GM12891 (cell line): ENCODE measurements around the gene TNFSF11.

ENCODE experiments used
- DNase-seq: peaks from one replicate; pipeline ENCODE4 v3.0.0; 2011; ENCODE audit warnings: low spot score; ENCODE audit not compliant: insufficient read length
- FAIRE-seq: peaks from 2 replicates; lab custom pipeline; 2011; peaks lifted over from hg19 to GRCh38; lab: Jason Lieb, UNC
- PAX5 ChIP-seq: IDR thresholded peaks from 2 replicates; pipeline ENCODE4 v1.6.1; 2011; ENCODE audit warnings: low read length, moderate library complexity, mild to moderate bottlenecking; ENCODE audit not compliant: insufficient read depth, severe bottlenecking
- POLR2A ChIP-seq: IDR thresholded peaks from 2 replicates; pipeline ENCODE4 v1.6.1; 2011; ENCODE audit warnings: low read depth, low read length, control low read depth
- POLR2AphosphoS5 ChIP-seq: IDR thresholded peaks from 2 replicates; pipeline ENCODE4 v1.6.1; 2011; ENCODE audit warnings: low read depth, low read length, control low read depth
- POU2F2 ChIP-seq: IDR thresholded peaks from 2 replicates; pipeline ENCODE4 v1.6.1; 2011; ENCODE audit warnings: low read depth, mild to moderate bottlenecking, control low read depth, low read length, moderate library complexity
- SPI1 ChIP-seq: IDR thresholded peaks from 2 replicates; pipeline ENCODE4 v1.6.1; 2011; ENCODE audit warnings: low read depth, low read length, control low read depth
- TAF1 ChIP-seq: IDR thresholded peaks from 2 replicates; pipeline ENCODE4 v1.6.1; 2011; ENCODE audit warnings: low read depth, low read length, control low read depth

The TNFSF11 gene

GRCh38 chr13:42623916-42624315 is 50.0 kb downstream of the TNFSF11 start:
- DNase-seq: no peak
- FAIRE-seq: no peak
- TF ChIP-seq POLR2A (no peak), SPI1 (no peak)

- FAIRE-seq (no peak), DNase-seq (no peak)
- TF ChIP-seq POLR2A (no peak), TAF1 (no peak), SPI1 (no peak), POU2F2 (no peak), POLR2AphosphoS5 (no peak), PAX5 (no peak)
Measured at GRCh38 chr13:42625611-42626010, 51.7 kb downstream of the TNFSF11 start.

GRCh38 chr13:42626176-42626860 is 52.4 kb downstream of the TNFSF11 start:
- FAIRE-seq: no peak
- TF ChIP-seq POU2F2 (no peak), TAF1 (no peak), PAX5 (no peak), SPI1 (no peak), POLR2AphosphoS5 (no peak), POLR2A (no peak)
- DNase-seq: no peak

- no peak for FAIRE-seq
- TF ChIP-seq TAF1: no peak
- no peak for TF ChIP-seq SPI1
- no peak for TF ChIP-seq PAX5
- no peak for TF ChIP-seq POLR2AphosphoS5
- no peak for TF ChIP-seq POLR2A
- no peak for TF ChIP-seq POU2F2
- DNase-seq: no peak
Measured at GRCh38 chr13:42628666-42629065, 54.7 kb downstream of the TNFSF11 start.

- TF ChIP-seq POLR2AphosphoS5 (no peak), POU2F2 (no peak), TAF1 (no peak), SPI1 (no peak), POLR2A (no peak), PAX5 (no peak)
- no peak for FAIRE-seq
- no peak for DNase-seq
Measured at GRCh38 chr13:42631181-42631580, 57.2 kb downstream of the TNFSF11 start.

- no peak for DNase-seq
- no peak for FAIRE-seq
Measured at GRCh38 chr13:42633495-42633894, 59.5 kb downstream of the TNFSF11 start.

GRCh38 chr13:42638101-42638500 is 64.1 kb downstream of the TNFSF11 start:
- FAIRE-seq: no peak
- no peak for TF ChIP-seq POLR2AphosphoS5
- TF ChIP-seq SPI1: no peak
- TF ChIP-seq TAF1: no peak
- TF ChIP-seq POU2F2: no peak
- no peak for TF ChIP-seq PAX5
- TF ChIP-seq POLR2A: no peak
- DNase-seq: no peak

More at GRCh38 chr13:42633495-42633894, 59.5 kb downstream of the TNFSF11 start:
- TF ChIP-seq POLR2AphosphoS5 (no peak), TAF1 (no peak), POLR2A (no peak)

- no peak for FAIRE-seq
- DNase-seq: no peak
- TF ChIP-seq POLR2A (no peak), POLR2AphosphoS5 (no peak), PAX5 (no peak), SPI1 (no peak), TAF1 (no peak), POU2F2 (no peak)
Measured at GRCh38 chr13:42638886-42639285, 64.9 kb downstream of the TNFSF11 start.

GRCh38 chr13:42643076-42643475 is 69.1 kb downstream of the TNFSF11 start:
- FAIRE-seq: no peak
- no peak for TF ChIP-seq TAF1
- TF ChIP-seq PAX5: no peak
- no peak for TF ChIP-seq POLR2AphosphoS5
- TF ChIP-seq SPI1: no peak
- TF ChIP-seq POU2F2: no peak

GRCh38 chr13:42644841-42645240 is 70.9 kb downstream of the TNFSF11 start:
- DNase-seq: no peak
- FAIRE-seq: no peak
- TF ChIP-seq TAF1: no peak
- no peak for TF ChIP-seq PAX5
- TF ChIP-seq SPI1: no peak
- TF ChIP-seq POLR2AphosphoS5: no peak
- TF ChIP-seq POU2F2: no peak
- no peak for TF ChIP-seq POLR2A

More at GRCh38 chr13:42643076-42643475, 69.1 kb downstream of the TNFSF11 start:
- no peak for DNase-seq

GRCh38 chr13:42645717-42646116 is 71.8 kb downstream of the TNFSF11 start:
- no peak for DNase-seq
- TF ChIP-seq POLR2A (no peak), TAF1 (no peak), POU2F2 (no peak), SPI1 (no peak), PAX5 (no peak), POLR2AphosphoS5 (no peak)
- no peak for FAIRE-seq
